Measurements from ENCODE around the gene CSTPP1.

CSTPP1 gene, protein sequence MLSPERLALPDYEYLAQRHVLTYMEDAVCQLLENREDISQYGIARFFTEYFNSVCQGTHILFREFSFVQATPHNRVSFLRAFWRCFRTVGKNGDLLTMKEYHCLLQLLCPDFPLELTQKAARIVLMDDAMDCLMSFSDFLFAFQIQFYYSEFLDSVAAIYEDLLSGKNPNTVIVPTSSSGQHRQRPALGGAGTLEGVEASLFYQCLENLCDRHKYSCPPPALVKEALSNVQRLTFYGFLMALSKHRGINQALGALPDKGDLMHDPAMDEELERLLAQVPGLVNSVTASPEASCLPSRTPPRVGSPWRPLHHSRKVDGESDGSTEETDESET

DNA sequence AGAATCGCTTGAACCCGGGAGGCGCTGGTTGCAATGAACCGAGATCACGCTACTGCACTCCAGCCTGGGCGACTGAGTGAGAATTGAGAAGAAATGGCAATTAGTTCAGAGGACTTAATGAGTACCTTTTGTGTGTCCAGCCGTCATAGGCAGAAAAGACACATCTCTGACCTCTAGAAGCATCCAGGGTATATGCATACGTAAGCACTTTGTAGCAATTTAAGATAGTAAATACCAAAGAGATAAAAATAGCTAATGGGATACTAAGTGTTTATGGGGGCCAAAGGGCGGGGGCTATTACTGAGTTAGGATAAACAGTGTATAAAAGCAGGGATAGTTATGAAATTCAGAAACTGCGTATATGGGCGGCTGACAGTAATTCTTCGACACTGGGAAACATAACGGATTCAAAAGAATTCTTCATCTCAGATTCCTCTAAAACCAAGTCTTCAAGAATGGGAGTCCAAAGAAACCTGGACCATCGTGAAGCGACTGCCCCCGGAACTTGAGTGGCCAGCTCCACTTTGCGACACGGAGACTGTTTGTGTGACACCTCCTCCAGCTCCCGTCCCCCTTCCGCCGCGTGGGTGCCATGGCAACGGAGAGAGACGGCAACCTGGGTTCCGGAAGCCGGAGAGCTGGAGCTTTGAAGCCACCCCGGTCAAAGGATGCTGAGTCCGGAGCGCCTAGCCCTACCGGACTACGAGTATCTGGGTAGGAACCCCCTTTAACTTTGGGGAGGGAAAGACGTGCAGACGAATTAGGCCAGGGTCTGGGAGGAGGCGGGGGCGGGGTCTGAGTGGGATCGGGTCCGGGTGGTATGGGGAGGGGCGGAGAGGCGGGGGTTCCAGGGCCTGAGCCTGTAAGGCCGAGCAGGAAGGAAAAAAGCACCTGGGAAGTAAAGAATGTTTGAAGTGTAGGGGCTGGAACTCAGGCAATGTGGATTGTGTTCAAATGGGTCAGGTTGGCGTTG lies at the start of gene CSTPP1:
Gene CSTPP1, plus strand, starts transcription at position 624 of the 973 bp plus-strand sequence. Its CDS starts 45 bp downstream, at position 669.
- peak; percentile 92 for DNase-seq (ENCODE audit: low spot score)

DNA sequence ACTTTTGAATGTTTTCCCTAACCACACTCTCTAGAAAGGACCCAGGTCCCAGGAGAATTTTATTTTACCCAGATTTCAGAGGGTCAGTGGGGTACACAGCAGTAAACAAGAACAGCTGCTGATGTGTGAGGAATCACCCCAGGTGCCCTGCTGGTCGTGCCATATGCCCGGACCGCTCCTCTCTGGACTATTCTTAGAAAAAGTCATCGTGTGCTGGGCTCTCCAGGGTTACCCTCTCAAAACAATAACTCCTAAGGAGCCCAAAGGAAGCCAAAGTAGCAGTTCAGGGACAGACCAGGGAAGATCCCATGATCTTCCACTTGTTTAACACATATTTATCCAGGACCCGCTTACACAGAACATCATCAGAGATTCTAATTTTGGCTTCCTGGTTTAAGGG lies 47.9 kb upstream of the CSTPP1 start:
- DNase-seq (ENCODE audit: low spot score), result no peak

DNA sequence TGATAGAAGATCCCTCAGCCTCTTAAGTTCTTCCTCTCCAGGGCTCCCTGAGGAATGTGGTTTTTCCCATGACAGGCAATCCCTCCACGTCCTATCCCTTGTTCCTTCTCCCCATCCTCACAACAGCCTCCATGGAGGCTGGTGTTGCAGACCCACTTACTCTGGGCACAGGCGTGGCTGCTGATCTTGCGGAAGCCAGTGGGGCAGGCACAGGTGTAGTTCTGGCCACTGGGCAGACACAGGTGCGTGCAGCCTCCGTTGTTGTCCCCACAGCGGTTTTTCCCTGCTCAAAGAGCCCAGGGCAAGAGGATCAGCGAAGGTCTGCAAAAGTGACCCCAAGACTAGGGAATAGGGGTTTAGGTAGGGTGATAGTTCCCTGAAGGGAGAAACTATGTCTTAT lies 47.3 kb upstream of the CSTPP1 start:
- no peak for DNase-seq (ENCODE audit: low spot score)

DNA sequence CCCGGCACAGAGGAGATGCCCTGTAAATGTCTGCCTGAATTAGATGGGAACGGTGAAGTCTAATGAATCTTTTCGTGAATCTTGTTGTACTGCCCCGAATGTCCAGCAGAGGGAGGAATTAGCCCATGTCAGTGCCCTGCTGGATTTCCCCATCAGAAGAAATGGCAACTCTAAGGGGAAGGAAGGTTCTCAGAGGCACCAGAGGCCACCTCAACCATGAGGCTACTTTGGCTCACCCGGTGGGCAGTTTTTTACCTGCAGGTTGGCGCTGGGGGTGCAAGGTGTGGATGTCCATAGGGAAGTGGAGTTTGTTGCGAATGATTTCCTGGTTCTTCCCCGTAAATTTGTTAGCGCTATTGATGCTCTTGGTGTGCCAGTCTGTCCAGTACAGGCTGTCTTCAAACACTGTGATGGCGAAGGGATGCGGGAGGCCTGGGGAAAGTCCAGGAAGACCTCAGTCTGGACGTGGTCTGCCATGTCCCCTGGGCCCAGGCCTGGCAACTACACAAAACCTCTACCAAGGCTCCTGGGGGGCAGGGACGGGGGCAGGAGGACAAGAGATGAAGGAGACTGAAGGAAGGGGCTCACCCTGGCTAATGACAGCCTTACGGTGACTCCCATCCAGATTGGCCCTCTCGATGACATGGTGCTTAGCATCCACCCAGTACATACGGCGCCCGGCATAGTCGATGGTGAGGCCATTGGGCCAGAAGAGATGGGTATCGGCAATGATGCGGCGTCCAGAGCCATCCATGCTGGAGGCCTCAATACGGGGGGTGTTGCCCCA lies 46.7 kb upstream of the CSTPP1 start:
- DNase-seq (ENCODE audit: low spot score), result peak; percentile 69

DNA sequence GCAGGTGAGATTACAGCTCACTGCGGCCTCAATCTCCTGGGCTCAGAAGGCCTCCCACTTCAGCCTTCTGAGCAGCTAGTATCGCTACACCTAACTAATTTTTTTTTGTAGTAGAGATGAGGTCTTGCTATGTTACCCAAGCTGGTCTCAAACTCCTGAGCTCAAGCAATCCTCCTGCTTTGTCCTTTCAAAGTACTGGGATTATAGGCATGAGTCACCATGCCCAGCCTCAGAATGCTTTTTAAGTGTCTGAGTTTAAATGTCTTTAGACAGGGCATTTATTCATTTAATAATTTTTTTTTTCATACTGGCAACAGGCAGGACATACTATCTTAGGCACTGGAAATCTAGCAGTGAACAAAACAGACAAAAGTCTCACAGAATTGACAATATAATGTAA lies 45.9 kb upstream of the CSTPP1 start:
- no peak for DNase-seq (ENCODE audit: low spot score)

DNA sequence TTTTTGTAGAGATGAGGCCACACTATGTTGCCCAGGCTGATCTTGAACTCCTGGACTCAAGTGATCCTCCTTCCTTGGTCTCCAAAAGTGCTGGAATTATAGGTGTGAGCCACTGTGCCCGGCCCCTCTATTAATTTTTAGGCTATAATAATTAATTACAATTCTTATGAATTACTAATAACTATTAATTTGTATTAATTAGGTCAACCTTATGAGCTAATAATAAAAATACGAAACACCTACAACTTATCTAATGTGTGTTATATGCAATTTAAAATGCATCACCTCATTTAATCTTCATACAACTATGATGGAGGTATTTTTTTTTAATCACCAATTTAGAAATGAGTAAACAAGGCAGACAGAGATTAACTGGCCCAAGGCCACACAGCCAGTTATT lies 44.5 kb upstream of the CSTPP1 start:
- no peak for DNase-seq (ENCODE audit: low spot score)

DNA sequence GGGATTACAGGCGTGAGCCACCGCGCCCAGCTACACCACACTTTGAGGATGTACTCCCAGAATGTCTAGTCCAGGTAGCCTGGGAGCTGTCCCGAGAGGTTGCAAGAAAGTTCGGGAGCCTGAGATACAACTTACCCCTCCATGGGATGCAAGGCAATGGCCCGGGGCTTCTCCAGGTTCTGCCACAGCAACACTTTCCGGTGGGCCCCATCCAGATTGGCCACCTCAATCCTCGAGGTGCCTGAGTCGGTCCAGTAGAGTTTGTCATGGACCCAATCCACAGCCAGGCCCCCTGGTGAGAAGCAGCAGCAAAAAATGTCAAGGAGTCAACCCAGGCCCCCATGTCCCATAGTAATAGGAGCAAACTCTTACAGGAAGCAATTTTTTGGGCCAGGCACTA lies 43.7 kb upstream of the CSTPP1 start:
- no peak for DNase-seq (ENCODE audit: low spot score)

DNA sequence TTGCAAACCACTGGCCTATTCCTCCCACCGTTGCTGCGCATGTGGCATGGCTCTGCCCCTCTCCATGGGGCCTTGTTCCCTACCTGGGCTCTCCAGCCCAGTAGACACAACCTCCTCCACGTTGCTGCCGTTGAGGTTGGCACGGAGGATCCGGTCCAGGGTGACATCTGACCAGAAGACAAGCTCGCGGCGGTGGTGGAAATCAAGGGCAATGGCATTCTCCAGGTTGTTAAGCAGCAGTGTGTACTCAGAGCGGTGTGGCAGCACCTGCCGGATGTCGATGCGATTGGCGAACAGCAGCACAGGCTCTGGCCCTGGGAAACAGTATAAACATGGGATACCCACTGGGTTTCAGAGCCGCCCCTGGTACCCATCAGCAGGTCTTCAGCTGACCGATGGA lies 42.1 kb upstream of the CSTPP1 start:
- DNase-seq (ENCODE audit: low spot score), result no peak

DNA sequence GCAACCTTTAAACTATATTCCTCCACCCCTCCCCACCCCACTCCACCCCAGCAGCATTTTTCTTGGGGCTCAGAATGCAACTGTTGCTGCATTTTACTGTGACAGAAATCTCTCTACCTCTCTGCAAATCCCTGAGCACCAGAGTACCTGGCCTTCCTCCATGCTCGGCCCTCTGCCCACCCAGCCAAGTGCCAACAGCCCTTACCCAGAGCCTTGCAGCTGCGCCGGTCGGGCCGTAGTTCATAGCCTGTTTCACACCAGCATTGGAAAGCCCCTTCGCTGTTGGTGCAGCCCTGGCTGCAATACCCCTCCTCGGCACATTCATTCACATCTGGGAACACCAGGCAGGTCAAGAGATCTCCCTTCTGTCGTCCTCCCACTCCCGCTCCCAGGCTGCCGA lies 41.6 kb upstream of the CSTPP1 start:
- no peak for DNase-seq (ENCODE audit: low spot score)

DNA sequence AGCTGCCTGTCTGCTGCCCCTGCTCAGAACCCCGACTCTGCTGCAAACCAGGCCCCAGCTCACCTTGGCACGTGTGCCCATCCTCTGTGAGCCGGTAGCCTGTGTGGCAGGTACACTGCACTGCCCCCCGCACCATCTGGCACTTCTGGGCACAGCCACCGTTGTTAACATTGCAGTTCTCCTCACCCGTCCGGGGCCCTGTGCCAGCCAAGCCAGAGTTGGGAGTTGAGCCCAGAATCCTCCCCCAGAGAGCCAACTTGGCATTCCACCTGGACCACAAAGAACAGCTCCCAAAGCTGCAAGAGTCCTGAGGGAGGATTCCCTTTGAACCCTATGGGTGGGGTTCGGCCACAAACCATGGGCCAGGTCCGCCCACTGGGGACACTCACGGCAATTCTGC lies 40.7 kb upstream of the CSTPP1 start:
- peak; percentile 7 for DNase-seq (ENCODE audit: low spot score)

DNA sequence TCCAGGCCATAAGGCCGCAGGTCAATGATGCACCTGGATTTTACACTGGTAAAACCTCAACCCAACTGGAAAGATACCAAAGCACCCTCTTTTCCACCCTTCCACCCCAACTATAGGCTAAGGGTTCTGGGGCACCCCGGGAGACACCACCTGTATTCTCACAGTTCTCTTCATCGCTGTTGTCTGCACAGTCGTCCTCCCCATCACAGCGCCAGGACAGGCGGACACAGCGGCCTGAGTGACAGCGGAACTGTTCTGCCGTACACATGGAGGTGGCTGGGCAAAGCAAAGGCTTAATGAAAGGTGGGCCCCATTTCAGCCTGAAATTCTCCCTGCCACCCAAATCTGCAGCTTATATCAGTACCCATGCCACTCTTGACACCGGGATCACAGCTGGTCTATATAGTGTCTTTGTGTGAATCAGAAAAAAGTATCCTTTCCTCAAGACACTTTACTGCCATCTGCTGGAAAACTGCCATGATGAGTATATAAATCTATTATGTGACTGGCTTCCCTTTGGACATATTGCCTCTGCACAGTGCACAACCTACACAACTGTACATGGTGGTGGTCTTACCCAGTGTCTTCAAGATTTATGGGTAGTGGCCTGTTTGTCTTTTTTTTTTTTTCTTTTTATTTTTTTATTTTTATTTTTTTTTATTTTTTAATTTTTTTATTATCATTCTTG lies 39.7 kb upstream of the CSTPP1 start:
- DNase-seq (ENCODE audit: low spot score), result peak; percentile 23

DNA sequence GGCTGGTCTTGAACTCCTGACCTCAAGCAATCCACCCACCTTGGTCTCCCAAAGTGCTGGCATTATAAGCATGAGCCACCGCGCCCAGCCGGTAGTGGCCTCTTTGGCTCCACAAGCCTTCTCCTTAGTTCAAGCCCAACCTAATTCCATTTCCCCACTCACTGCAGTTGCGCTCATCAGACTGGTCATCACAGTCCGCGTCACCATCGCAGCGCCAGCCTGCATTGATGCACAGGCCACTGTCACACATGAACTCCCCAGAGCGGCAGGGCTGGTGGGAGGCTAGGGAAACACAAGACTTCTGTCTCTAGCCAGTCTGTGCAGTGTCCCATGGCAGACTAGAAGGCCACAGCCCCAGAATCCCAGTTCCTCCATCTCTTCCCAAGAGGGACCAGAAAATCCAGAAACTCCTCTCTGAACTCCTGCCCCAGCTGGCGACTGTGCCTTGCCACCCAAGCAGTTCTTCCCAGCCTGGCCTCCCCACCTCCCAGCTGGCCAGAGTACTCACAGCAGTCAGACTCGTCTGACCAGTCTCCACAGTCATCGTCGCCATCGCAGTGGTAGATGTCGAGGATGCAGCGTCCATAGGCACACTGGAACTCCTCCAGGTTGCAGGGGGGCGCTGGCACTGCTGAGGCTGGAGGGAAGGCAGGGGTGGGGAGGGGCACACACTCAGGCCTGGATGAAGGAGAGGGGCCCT lies 38.0 kb upstream of the CSTPP1 start:
- DNase-seq (ENCODE audit: low spot score), result no peak

DNA sequence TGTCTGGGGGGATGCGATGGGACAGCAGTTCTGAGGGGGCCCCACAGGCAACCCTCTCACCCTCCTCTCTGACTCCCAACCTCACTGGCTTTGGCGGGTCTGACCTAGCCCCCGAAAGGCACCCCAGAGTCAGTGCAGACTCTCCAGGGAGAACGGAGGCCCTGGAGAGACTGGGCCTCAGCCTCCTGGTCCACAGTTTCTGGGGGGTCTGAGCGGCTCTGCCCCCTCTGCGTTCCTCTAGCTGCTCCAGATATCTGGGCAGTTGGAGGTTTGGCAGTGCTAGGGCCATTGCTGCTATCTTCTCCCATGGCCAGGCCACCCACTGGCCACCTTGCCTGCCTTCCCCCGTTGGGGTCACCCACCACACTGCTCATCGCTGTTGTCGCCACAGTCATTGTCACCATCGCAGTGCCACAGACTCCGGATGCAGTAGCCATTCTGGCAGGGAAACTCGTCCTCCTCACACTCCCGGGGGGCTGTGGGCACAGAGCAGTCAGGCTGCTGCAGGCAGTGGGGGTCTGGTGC lies 37.0 kb upstream of the CSTPP1 start:
- no peak for DNase-seq (ENCODE audit: low spot score)

DNA sequence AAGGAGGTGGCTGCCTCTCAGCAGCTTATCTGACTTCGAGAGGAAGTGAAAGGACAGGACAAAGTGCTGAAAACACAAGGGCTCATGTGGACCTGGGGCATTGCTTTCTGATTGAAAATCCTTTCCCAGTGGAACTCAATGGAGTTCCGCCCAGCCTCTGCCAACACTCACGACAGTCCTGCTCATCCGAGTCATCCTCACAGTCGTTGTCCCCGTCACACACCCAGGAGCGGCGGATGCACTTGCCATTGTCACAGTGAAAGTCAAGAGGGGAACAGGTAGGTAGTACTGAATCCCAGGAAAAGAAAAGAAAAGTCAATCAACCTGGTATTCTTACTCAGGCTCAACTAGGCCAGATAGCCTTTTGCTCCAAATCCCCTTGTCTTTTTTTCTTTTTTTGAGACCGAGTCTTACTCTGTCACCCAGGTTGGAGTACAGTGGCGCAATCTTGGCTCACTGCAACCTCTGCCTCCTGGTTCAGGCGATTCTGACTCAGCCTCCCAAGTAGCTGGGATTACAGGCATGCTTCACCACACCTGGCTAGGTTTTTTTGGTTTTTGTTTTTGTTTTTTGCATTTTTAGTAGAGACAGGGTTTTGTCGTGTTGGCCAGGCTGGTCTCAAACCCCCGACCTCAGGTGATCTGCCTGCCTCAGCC lies 36.3 kb upstream of the CSTPP1 start:
- no peak for DNase-seq (ENCODE audit: low spot score)

DNA sequence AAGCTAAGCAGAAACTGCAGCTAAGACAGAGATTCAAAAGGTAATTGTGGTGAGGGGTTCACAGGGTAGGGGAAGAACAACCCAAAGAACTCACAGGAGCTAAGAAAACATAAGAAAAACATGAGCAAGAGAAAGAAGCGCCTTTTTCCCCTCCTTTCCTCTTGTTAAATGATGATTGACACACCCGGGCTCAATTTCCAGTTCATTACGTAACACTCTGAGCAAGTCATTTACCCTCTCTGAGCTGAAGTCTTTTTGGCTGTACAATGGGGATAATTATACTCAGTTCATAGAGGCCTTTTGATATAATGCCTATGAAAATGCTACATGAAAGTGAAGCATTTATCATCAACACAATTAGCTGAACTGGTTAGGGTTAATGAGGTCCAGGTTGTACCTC lies 35.4 kb upstream of the CSTPP1 start:
- DNase-seq (ENCODE audit: low spot score), result no peak

DNA sequence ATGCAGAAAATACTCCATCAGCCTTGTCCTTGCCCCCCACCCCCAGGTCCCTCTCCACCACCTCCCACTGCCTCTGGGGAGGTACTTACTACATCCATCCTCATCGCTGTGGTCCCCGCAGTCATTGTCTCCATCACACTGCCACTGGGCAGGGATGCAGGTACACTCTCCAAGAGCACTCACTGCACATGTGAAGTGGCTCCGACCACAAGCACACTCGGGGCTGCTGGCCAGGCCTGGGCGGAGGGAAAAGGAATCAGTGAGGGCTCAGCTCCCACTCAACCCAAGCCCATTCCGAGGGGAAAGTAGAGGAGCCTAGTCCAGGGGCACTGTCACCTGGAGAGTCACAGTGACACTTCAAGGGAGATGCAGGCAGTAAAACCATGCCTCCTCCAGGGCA lies 33.9 kb upstream of the CSTPP1 start:
- no peak for DNase-seq (ENCODE audit: low spot score)

DNA sequence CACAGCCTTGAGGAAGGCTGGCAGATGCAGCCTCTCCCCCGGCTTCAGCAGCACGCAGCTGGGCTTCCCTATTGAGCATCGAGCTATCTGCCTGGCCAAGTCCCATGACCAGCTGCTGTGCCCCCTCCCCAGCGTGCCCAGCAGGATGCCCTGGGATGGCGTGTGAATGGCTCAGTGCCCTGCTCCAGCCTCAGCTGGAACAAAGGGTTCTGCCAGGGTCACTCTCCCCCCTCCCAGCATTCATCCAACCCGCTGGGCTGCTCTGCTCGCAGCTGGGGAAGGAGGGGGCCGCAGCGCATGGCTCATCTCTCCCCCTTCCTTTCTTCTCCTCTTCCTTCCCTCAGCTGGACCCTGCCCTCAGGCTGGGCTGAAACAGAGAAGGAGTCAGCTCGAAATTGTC lies 32.7 kb upstream of the CSTPP1 start:
- no peak for DNase-seq (ENCODE audit: low spot score)

DNA sequence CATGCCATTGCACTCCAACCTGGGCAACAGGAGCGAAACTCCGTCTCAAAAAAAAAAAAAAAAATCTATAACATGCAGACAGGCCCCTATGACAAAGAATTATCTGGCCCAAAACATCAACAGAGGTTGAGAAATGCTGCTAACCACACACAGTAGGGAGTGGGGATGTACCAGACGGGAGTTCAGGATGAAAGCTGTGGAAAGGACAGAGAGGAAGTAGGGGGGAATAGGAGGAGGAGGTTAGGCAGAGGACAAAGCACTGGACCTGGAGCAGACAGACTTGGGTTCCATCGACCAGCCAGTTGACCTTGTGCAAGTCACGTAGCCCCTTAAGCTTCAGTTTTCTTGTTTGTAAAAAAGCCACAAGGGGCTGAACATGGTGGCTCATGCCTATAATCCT lies 30.8 kb upstream of the CSTPP1 start:
- DNase-seq (ENCODE audit: low spot score), result no peak

DNA sequence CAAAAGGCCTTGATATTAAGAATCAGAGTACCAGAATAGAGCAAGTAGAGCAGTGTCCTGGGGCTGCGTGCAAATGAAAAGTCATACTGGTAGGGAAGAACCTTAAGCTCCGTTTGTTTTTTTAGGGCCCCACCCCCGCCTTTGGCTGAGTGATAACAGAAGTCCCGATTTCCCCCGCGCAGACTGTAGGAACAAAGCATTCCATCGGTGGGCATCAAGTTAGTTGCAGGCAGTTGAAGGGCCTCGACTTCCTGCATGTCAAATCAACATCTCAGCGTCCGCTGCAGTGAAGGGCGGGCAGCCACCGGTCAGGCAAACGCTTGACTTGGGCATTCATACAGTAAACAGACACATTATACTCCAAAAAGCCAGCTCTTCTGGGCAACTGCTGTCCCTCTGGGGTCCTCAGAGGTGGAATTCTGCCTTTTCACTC lies 29.9 kb upstream of the CSTPP1 start:
- DNase-seq (ENCODE audit: low spot score), result no peak

DNA sequence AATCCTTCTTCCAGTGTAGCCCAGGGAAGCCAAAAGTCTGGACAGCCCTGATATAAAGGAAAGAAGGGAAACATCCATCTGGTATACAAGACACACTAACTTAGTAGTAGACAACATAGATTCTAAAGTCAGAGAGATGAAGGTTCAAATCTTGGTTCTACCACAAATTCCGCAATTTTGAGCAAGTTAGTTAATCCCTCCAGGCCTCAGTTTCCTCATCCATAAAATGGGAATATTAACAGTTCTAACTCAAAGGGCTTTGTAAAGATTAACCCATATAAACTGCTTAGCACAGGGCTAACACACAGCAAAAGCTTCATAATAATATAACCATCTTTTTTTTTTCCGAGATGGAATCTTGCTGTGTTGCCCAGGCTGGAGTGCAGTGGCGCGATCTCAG lies 29.0 kb upstream of the CSTPP1 start:
- no peak for DNase-seq (ENCODE audit: low spot score)

Data from LoVo (cell line).